Measurements from ENCODE around the gene DOCK8. TPM values are rescaled to one million over a fixed set of nuclear protein-coding genes. Genes with fewer than 3 reads are reported as not detected.
A peak's percentile ranks its signal among the peaks of the same experiment; 100 is the strongest.

DOCK8 gene
- total RNA-seq (2013; cell fraction: nucleolus; rRNA removed): 224 and 231 TPM in 2 replicates
- total RNA-seq (2014; rRNA removed) (44.9 and 48.3 TPM in 2 replicates), total RNA-seq (2014; rRNA removed; fragmentation: Illumina TruSeq; extraction: Trizol) (49.5 and 55.2 TPM in 2 replicates), total RNA-seq (2021) (90.6 and 100 TPM in 2 replicates), polyA plus RNA-seq (2011; rRNA removed) (34.4 and 43.4 TPM in 2 replicates), polyA plus RNA-seq (2014; fragmentation: Illumina TruSeq; extraction: Trizol) (53.5 and 62.9 TPM in 2 replicates), polyA plus RNA-seq (2014; fragmentation: Nextera tagmentation; extraction: Ambion mirVana) (10 to 100 TPM; 35.4 to 35.6 TPM), polyA plus RNA-seq (2014; rRNA removed) (40.9 and 43.5 TPM in 2 replicates), polyA plus RNA-seq (2016; fragmentation: Nextera tagmentation; extraction: Ambion mirVana) (10 to 100 TPM; 43.9 to 45.6 TPM), polyA minus RNA-seq (2011; rRNA and poly(A)+ RNA removed) (101 and 114 TPM in 2 replicates), Bru-seq, nascent RNA (percentile 75 among the genes with signal in this experiment), BruChase-seq, experiment 1, labeled RNA remaining after a 6-hour chase (percentile 73 among the genes with signal in this experiment), BruChase-seq, experiment 2, labeled RNA remaining after a 2-hour chase (percentile 69 among the genes with signal in this experiment)
- polyA plus RNA-seq (2011; ENCODE audit: low read depth): 28.4 TPM
- 37.0 and 41.1 TPM in 2 replicates for polyA plus RNA-seq (2011; cell fraction: cytosol; rRNA removed)
- polyA plus RNA-seq (2011; cell fraction: nucleus; rRNA removed): 47.0 and 53.7 TPM in 2 replicates
- 34.0 and 37.3 TPM in 2 replicates for polyA plus RNA-seq (2012)
- 30.9 and 33.6 TPM in 2 replicates for polyA minus RNA-seq (2011; cell fraction: cytosol; rRNA and poly(A)+ RNA removed)
- 74.4 and 115 TPM in 2 replicates for polyA minus RNA-seq (2011; cell fraction: nucleus; rRNA and poly(A)+ RNA removed)
- long read RNA-seq, experiment 1, partial matches to known transcripts: 9 of 12 reads
- long read RNA-seq, experiment 1, other reads (novel, unspliced or antisense): 3 of 12 reads
- long read RNA-seq, experiment 2, partial matches to known transcripts: 106 of 142 reads
- long read RNA-seq, experiment 2, other reads (novel, unspliced or antisense): 34 of 142 reads

DNA sequence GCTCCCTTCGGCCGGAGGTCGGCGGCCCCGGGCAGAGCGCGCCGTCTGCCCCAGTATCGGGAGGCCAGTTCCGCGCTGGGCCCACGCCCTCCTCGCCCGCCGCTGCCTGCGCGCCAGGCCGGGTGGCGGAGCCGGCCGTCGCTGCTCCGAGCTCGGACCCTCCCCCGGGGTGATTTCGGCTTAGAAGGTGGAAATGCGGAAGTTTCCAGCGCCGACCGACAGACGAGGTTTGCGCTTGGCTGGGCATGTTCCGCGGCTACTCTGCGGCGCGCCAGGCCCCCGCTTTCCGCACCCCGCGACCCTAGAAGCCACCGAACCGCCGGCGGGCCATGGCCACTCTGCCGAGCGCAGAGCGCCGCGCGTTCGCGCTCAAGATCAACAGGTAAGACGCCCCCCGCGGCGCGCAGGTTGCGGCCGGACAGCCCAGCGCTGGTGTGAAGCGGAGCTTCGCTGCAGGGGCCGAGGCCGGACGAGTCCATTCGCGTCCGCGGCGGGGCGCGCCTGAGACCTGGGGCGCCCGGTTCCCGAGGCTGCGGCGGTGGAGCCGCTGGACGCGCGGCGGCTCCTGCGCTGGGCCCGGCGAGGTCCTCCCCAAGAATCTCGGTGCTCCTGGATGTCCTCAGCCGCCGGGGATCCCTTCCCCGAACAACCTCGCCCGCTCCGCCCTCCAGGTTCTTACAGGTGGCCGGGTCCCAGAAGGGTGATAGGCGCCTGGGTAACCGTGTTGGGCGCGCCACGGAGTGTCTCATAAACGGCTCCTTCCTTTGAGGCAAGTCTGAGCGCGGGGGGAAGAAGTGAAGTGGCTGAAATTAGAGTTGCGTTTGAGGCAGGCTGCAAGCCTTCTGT lies at the start of gene DOCK8:
Gene DOCK8, plus strand, starts transcription at position 218 of the 846 bp plus-strand sequence. Its CDS starts 112 bp downstream, at position 330.
- peak within 1 kb of the TSS; percentile 63 for H3K9ac ChIP-seq (ENCODE audit: control insufficient read depth, insufficient read depth, low read length)
- ATAC-seq: peak; percentile 95
- no peak for FAIRE-seq
- H4K20me1 ChIP-seq (ENCODE audit: control insufficient read depth, insufficient read depth): no peaks in the 10 kb centered on the region
- H3K4me3 ChIP-seq: peak within 1 kb of the TSS; percentile 85
- intact Hi-C loops (cut with micrococcal nuclease; ENCODE audit: unreplicated experiment) (loop anchor here (2.0 kb wide), 1 partner anchor 58 kb away; no protein-coding TSS in a partner anchor), in situ Hi-C loops (cut with MboI) (no loop called here)
- H3K4me2 ChIP-seq (ENCODE audit: control insufficient read depth, insufficient read depth): peak within 1 kb of the TSS; percentile 93
- ChIA-PET CTCF (interaction anchor here (1.2 to 1.7 kb wide), 4 partner anchors 13 to 102 kb away, joined by 3 to 5 read pairs (median 3); no protein-coding TSS in a partner anchor), SMC1A (ENCODE audit: uncharacterized antibody, unreplicated experiment) (interaction anchor here (0.8 to 1.0 kb wide), 2 partner anchors 9 to 58 kb away, joined by 3 read pairs; no protein-coding TSS in a partner anchor), POLR2A (interaction anchor here (1.0 kb wide), 1 partner anchor 58 kb away, joined by 3 read pairs; no protein-coding TSS in a partner anchor), RAD21 (ENCODE audit: unreplicated experiment) (interaction anchor here (1.1 kb wide), 1 partner anchor 41 kb away, joined by 4 read pairs; no protein-coding TSS in a partner anchor)
- H3K27ac ChIP-seq (ENCODE audit: control insufficient read depth, insufficient read depth): peak within 1 kb of the TSS; percentile 9; the same call in 1 of the 2 replicates
- H3K79me2 ChIP-seq (ENCODE audit: control insufficient read depth, insufficient read depth, low read length): no peaks in the 10 kb centered on the region; the same call in 1 of the 2 replicates
- H3K4me1 ChIP-seq (ENCODE audit: control insufficient read depth, insufficient read depth, low read length): no peaks in the 10 kb centered on the region
- peak within 1 kb of the TSS; percentile 69 for H2AFZ ChIP-seq (ENCODE audit: control insufficient read depth, low read depth, low read length)
- no peak for DNase-seq (ENCODE audit: low read depth, low spot score)
- H3K27me3 ChIP-seq (replicated peaks in 1 of 2; ENCODE audit: control insufficient read depth in 2 of 2, insufficient read depth in 2 of 2, low read length in 1 of 2): no peaks in the 10 kb centered on the region; a peak in 1 of 4 replicates
- H3K36me3 ChIP-seq (ENCODE audit: control insufficient read depth in 2 of 2, insufficient read depth in 2 of 2, low read length in 1 of 2): no peaks in the 10 kb centered on the region
- WGBS (ENCODE audit: insufficient coverage, insufficient replicate concordance, low lambda C conversion rate, missing lambda C conversion rate): 2% methylated on average over 96 of the region's 103 CpGs
- no peaks in the 10 kb centered on the region for H3K9me3 ChIP-seq (replicated peaks; ENCODE audit: control insufficient read depth, insufficient read depth, low read length)
- BruUV-seq (replicated peaks): no TSS peak
- 0 out of 2 replicates have a peak, but pooled peaks have one; percentile 20 for TF ChIP-seq PML (IDR thresholded peaks at IDR 0.05; ENCODE audit: low read length)
- TF ChIP-seq, protein P1, sequence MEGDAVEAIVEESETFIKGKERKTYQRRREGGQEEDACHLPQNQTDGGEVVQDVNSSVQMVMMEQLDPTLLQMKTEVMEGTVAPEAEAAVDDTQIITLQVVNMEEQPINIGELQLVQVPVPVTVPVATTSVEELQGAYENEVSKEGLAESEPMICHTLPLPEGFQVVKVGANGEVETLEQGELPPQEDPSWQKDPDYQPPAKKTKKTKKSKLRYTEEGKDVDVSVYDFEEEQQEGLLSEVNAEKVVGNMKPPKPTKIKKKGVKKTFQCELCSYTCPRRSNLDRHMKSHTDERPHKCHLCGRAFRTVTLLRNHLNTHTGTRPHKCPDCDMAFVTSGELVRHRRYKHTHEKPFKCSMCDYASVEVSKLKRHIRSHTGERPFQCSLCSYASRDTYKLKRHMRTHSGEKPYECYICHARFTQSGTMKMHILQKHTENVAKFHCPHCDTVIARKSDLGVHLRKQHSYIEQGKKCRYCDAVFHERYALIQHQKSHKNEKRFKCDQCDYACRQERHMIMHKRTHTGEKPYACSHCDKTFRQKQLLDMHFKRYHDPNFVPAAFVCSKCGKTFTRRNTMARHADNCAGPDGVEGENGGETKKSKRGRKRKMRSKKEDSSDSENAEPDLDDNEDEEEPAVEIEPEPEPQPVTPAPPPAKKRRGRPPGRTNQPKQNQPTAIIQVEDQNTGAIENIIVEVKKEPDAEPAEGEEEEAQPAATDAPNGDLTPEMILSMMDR (IDR thresholded peaks at IDR 0.05 in 2 of 3, conservative IDR thresholded peaks at IDR 0.05 in 1 of 3; ENCODE audit: control insufficient read depth in 2 of 3, extremely low read depth in 1 of 3, insufficient read depth in 1 of 3, low read depth in 3 of 3, low read length in 3 of 3): peak; percentile 51 to 62 (median 52); a peak in 5 of 6 replicates
- TF ChIP-seq TCF3 (IDR thresholded peaks at IDR 0.05; ENCODE audit: borderline replicate concordance, insufficient read depth, low read depth, low read length): 0 out of 2 replicates have a peak, but pooled peaks have one; percentile 8
- TF ChIP-seq TAF1 (IDR thresholded peaks at IDR 0.05; ENCODE audit: borderline replicate concordance, low read depth, low read length): peak; percentile 88
- TF ChIP-seq GATAD2B (conservative IDR thresholded peaks at IDR 0.05; ENCODE audit: low read depth): peak; percentile 86
- TF ChIP-seq POLR2A (IDR thresholded peaks at IDR 0.05; ENCODE audit: low read depth, low read length): peak; percentile 80
- peak; percentile 80 for TF ChIP-seq DPF2 (IDR thresholded peaks at IDR 0.05)
- peak; percentile 34; the same call in 1 of the 2 replicates for TF ChIP-seq SMC3 (IDR thresholded peaks at IDR 0.05; ENCODE audit: borderline replicate concordance, low read length)
- TF ChIP-seq MYC (IDR thresholded peaks at IDR 0.05; ENCODE audit: insufficient read depth, insufficient read length, insufficient replicate concordance, low read length, severe bottlenecking): no peak
- TF ChIP-seq, protein P2, sequence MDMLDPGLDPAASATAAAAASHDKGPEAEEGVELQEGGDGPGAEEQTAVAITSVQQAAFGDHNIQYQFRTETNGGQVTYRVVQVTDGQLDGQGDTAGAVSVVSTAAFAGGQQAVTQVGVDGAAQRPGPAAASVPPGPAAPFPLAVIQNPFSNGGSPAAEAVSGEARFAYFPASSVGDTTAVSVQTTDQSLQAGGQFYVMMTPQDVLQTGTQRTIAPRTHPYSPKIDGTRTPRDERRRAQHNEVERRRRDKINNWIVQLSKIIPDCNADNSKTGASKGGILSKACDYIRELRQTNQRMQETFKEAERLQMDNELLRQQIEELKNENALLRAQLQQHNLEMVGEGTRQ (IDR thresholded peaks at IDR 0.05; ENCODE audit: borderline replicate concordance, low read depth, low read length): no peak
- no peak for TF ChIP-seq JUND (IDR thresholded peaks at IDR 0.05; ENCODE audit: low read depth, low read length)
- TF ChIP-seq, protein P3, sequence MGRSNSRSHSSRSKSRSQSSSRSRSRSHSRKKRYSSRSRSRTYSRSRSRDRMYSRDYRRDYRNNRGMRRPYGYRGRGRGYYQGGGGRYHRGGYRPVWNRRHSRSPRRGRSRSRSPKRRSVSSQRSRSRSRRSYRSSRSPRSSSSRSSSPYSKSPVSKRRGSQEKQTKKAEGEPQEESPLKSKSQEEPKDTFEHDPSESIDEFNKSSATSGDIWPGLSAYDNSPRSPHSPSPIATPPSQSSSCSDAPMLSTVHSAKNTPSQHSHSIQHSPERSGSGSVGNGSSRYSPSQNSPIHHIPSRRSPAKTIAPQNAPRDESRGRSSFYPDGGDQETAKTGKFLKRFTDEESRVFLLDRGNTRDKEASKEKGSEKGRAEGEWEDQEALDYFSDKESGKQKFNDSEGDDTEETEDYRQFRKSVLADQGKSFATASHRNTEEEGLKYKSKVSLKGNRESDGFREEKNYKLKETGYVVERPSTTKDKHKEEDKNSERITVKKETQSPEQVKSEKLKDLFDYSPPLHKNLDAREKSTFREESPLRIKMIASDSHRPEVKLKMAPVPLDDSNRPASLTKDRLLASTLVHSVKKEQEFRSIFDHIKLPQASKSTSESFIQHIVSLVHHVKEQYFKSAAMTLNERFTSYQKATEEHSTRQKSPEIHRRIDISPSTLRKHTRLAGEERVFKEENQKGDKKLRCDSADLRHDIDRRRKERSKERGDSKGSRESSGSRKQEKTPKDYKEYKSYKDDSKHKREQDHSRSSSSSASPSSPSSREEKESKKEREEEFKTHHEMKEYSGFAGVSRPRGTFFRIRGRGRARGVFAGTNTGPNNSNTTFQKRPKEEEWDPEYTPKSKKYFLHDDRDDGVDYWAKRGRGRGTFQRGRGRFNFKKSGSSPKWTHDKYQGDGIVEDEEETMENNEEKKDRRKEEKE (IDR thresholded peaks at IDR 0.05): no peak

Measured in GM12878 (cell line).